WTC11 (cell line): ENCODE data around the gene NDUFC2. TPM values are rescaled to one million over a fixed set of nuclear protein-coding genes. Genes with fewer than 3 reads are reported as not detected.

Experiments used
- ATAC-seq: fragments of 200-7000 bp; cut with Tn5 transposase; 2 replicates; pipeline ENCODE4 v1.10.0; 2021; ENCODE audit warnings: mild to moderate bottlenecking, moderate library complexity
- CTCF ChIA-PET: fragments of 300-600 bp; sonication (Branson Sonifier 250); formaldehyde crosslinking; loops from one replicate; lab custom pipeline; 2021; ENCODE audit warnings: antibody characterized with exemption; lab: Charles Lee
- POLR2A ChIA-PET: fragments of 350-600 bp; sonication (Branson Sonifier 250); formaldehyde crosslinking; loops from one replicate; lab custom pipeline; 2021; ENCODE audit warnings: antibody characterized with exemption; lab: Charles Lee
- DNase-seq: peaks from one replicate; pipeline ENCODE4 v3.0.0; 2021; ENCODE audit warnings: low spot score
- H3K27ac Mint-ChIP-seq: 2 replicates; pipeline ENCODE4 v1.8.0; 2021; ENCODE audit warnings: mixed read lengths
- H3K27me3 Mint-ChIP-seq: 2 replicates; pipeline ENCODE4 v1.8.0; 2021; ENCODE audit warnings: low read depth, mild to moderate bottlenecking, moderate library complexity, mixed read lengths
- H3K36me3 Mint-ChIP-seq: 2 replicates; pipeline ENCODE4 v1.8.0; 2021; ENCODE audit warnings: mixed read lengths
- H3K4me1 Mint-ChIP-seq: 2 replicates; pipeline ENCODE4 v1.8.0; 2022; ENCODE audit warnings: mixed read lengths
- H3K4me3 Mint-ChIP-seq: 2 replicates; pipeline ENCODE4 v1.8.0; 2021; ENCODE audit warnings: mild to moderate bottlenecking, moderate library complexity, mixed read lengths
- H3K9me3 Mint-ChIP-seq: 2 replicates; pipeline ENCODE4 v1.8.0; 2021; ENCODE audit warnings: mixed read lengths
- ATF2 ChIP-seq: sonication (generic); formaldehyde crosslinking; IDR thresholded peaks from 2 replicates; pipeline ENCODE4 v1.8.1; 2022; ENCODE audit warnings: low read depth, missing genetic modification reagents, borderline replicate concordance
- CBFB ChIP-seq: sonication (generic); formaldehyde crosslinking; IDR thresholded peaks from 2 replicates; pipeline ENCODE4 v1.8.1; 2022; ENCODE audit warnings: mild to moderate bottlenecking, low read depth, missing genetic modification reagents
- HMGA2 ChIP-seq: fragments of 250-450 bp; sonication (Bioruptor Pico); IDR thresholded peaks from 2 replicates; pipeline ENCODE4 v1.4.0; 2021; ENCODE audit warnings: mild to moderate bottlenecking, moderate library complexity
- MYBL2 ChIP-seq: sonication (generic); formaldehyde crosslinking; IDR thresholded peaks from 2 replicates; pipeline ENCODE4 v1.8.1; 2023; ENCODE audit warnings: mild to moderate bottlenecking, moderate library complexity, missing genetic modification reagents
- PRDM15 ChIP-seq: sonication (generic); formaldehyde crosslinking; IDR thresholded peaks from 2 replicates; pipeline ENCODE4 v1.8.0; 2022; ENCODE audit warnings: missing genetic modification reagents
- PREB ChIP-seq: sonication (generic); formaldehyde crosslinking; IDR thresholded peaks from 2 replicates; pipeline ENCODE4 v1.8.1; 2022; ENCODE audit warnings: mild to moderate bottlenecking, missing genetic modification reagents, moderate library complexity, borderline replicate concordance
- SOX15 ChIP-seq: fragments of 250-450 bp; sonication (Bioruptor Pico); IDR thresholded peaks from 2 replicates; pipeline ENCODE4 v1.9.0; 2021; ENCODE audit warnings: mild to moderate bottlenecking
- TCF7 ChIP-seq: sonication (generic); formaldehyde crosslinking; IDR thresholded peaks from 2 replicates; pipeline ENCODE4 v1.8.0; 2022; ENCODE audit warnings: mild to moderate bottlenecking, low read depth, missing genetic modification reagents, moderate library complexity
- TEAD1 ChIP-seq: sonication (generic); formaldehyde crosslinking; IDR thresholded peaks from 2 replicates; pipeline ENCODE4 v1.8.0; 2022; ENCODE audit warnings: mild to moderate bottlenecking, missing genetic modification reagents
- ZBTB43 ChIP-seq: sonication (generic); formaldehyde crosslinking; IDR thresholded peaks from 2 replicates; pipeline ENCODE4 v1.8.1; 2023; ENCODE audit warnings: mild to moderate bottlenecking, missing genetic modification reagents
- ZNF317 ChIP-seq: sonication (generic); formaldehyde crosslinking; IDR thresholded peaks from 2 replicates; pipeline ENCODE4 v1.8.1; 2023; ENCODE audit warnings: low read depth, mild to moderate bottlenecking, moderate library complexity, missing genetic modification reagents, borderline replicate concordance
- ZNF396 ChIP-seq: fragments of 250-450 bp; sonication (Bioruptor Pico); IDR thresholded peaks from 2 replicates; pipeline ENCODE4 v1.8.0; 2021; ENCODE audit warnings: mild to moderate bottlenecking, moderate library complexity, borderline replicate concordance
- ZNF416 ChIP-seq: fragments of 250-450 bp; sonication (Bioruptor Pico); IDR thresholded peaks from 2 replicates; pipeline ENCODE4 v1.9.0; 2021; ENCODE audit warnings: mild to moderate bottlenecking, inconsistent platforms
- ZNF425 ChIP-seq: fragments of 250-450 bp; sonication (Bioruptor Pico); conservative IDR thresholded peaks from 2 replicates; pipeline ENCODE4 v1.9.0; 2021; ENCODE audit warnings: mild to moderate bottlenecking
- ZNF671 ChIP-seq: fragments of 250-450 bp; sonication (Bioruptor Pico); IDR thresholded peaks from 2 replicates; pipeline ENCODE4 v1.8.0; 2021; ENCODE audit warnings: mild to moderate bottlenecking
- total RNA-seq: library from RNA; stranded (reverse); gene quantifications from 3 replicates; pipeline ENCODE4 v1.2.3, GENCODE V29; 2021
- TF ChIP-seq, protein P1 (sequence below): fragments of 250-450 bp; sonication (Bioruptor Pico); IDR thresholded peaks from 2 replicates; pipeline ENCODE4 v1.9.0; 2021; ENCODE audit warnings: mild to moderate bottlenecking
- TF ChIP-seq, protein P2 (sequence below): sonication (generic); formaldehyde crosslinking; IDR thresholded peaks from 2 replicates; pipeline ENCODE4 v1.8.1; 2023; ENCODE audit warnings: mild to moderate bottlenecking, missing genetic modification reagents
- TF ChIP-seq, protein P3 (sequence below): sonication (generic); formaldehyde crosslinking; conservative IDR thresholded peaks from 2 replicates; pipeline ENCODE4 v1.8.1; 2022; ENCODE audit warnings: mild to moderate bottlenecking, missing genetic modification reagents

The NDUFC2 gene
- total RNA-seq, 1 experiment from 2014 or later, result 215 TPM

DNA sequence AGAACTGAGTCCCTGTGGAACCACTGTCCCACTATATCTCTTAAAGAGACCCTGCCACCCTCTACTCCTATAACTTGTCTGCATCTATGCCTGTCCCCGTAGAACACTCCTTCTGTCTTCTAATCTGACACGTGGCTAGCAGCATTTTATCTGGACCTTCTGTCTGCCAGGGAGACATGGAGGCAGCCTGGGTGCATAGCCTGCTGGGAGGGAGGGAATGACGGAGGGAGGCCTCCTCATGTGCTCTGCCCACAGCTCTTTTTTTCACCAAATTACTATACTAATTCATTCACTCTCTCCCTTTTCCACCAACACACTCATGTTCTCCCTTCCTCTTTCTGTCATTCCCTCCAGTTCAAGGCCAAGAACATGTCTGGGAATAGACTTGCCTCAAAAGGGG lies 23.6 kb downstream of the NDUFC2 start (continued):
- TF ChIP-seq TCF7 (CRISPR knock-in tag), result no peak
- no peak for TF ChIP-seq ZNF396 (CRISPR knock-in tag)
- TF ChIP-seq, protein P1, sequence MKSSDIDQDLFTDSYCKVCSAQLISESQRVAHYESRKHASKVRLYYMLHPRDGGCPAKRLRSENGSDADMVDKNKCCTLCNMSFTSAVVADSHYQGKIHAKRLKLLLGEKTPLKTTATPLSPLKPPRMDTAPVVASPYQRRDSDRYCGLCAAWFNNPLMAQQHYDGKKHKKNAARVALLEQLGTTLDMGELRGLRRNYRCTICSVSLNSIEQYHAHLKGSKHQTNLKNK, result no peak
- TF ChIP-seq MYBL2 (CRISPR knock-in tag), result no peak
- TF ChIP-seq, protein P2, sequence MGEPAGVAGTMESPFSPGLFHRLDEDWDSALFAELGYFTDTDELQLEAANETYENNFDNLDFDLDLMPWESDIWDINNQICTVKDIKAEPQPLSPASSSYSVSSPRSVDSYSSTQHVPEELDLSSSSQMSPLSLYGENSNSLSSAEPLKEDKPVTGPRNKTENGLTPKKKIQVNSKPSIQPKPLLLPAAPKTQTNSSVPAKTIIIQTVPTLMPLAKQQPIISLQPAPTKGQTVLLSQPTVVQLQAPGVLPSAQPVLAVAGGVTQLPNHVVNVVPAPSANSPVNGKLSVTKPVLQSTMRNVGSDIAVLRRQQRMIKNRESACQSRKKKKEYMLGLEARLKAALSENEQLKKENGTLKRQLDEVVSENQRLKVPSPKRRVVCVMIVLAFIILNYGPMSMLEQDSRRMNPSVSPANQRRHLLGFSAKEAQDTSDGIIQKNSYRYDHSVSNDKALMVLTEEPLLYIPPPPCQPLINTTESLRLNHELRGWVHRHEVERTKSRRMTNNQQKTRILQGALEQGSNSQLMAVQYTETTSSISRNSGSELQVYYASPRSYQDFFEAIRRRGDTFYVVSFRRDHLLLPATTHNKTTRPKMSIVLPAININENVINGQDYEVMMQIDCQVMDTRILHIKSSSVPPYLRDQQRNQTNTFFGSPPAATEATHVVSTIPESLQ (CRISPR knock-in tag), result no peak
- no peak for TF ChIP-seq SOX15
- TF ChIP-seq ZNF671 (CRISPR knock-in tag), result no peak

DNA sequence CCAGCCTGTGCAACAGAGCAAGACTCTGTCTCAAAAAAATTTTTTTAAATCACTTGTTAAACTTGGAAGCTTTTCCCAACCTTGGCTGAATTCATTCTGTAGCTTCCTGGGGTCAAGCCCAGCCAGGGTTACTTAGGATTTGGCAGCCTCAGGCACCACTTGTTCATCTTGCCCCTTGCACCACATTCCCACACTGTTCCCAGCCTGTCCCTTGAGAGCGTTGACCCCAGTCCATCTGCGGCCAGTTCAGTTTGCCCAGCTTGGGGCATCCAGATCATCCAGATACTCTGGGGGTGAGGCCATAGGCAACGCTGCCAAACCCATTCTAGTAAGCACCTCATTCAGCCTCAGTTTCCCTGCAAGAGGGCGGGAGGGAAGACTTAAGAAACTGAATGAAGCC lies 24.7 kb downstream of the NDUFC2 start:
- ATAC-seq, result no peak

More for the DNA sequence above, 24.7 kb downstream of the NDUFC2 start:
- no peaks in the 10 kb centered on the region for H3K9me3 Mint-ChIP-seq
- peaks cover 12% of the 10 kb centered on the region for H3K4me1 Mint-ChIP-seq
- POLR2A ChIA-PET, result no interaction called here
- no peaks in the 10 kb centered on the region for H3K27me3 Mint-ChIP-seq
- no peak overlapping the region for H3K27ac Mint-ChIP-seq
- DNase-seq, result no peak
- H3K36me3 Mint-ChIP-seq, result no peaks in the 10 kb centered on the region
- CTCF ChIA-PET, result interaction anchor here (3.2 kb wide), 1 partner anchor 9 kb away, joined by 12 read pairs; no protein-coding TSS in a partner anchor
- no peak for TF ChIP-seq ATF2
- TF ChIP-seq PREB (CRISPR knock-in tag), result no peak
- TF ChIP-seq TEAD1 (CRISPR knock-in tag), result no peak
- TF ChIP-seq ZNF425, result no peak
- TF ChIP-seq, protein P3, sequence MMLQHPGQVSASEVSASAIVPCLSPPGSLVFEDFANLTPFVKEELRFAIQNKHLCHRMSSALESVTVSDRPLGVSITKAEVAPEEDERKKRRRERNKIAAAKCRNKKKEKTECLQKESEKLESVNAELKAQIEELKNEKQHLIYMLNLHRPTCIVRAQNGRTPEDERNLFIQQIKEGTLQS (CRISPR knock-in tag), result no peak
- no peak for TF ChIP-seq HMGA2 (CRISPR knock-in tag)
- no peak for TF ChIP-seq CBFB (CRISPR knock-in tag)
- no peak for TF ChIP-seq ZNF317
- TF ChIP-seq ZNF416 (CRISPR knock-in tag), result no peak
- TF ChIP-seq ZNF396 (CRISPR knock-in tag), result no peak
- no peak for TF ChIP-seq ZBTB43
- TF ChIP-seq PRDM15 (CRISPR knock-in tag), result no peak
- H3K4me3 Mint-ChIP-seq, result no peak overlapping the region
